ENCODE data around the gene DKKL1. TPM values are rescaled to one million over a fixed set of nuclear protein-coding genes. Genes with fewer than 3 reads are reported as not detected.

Gene DKKL1
- total and polyA plus RNA-seq, 5 donors from 2014 or later, result not detected

DNA sequence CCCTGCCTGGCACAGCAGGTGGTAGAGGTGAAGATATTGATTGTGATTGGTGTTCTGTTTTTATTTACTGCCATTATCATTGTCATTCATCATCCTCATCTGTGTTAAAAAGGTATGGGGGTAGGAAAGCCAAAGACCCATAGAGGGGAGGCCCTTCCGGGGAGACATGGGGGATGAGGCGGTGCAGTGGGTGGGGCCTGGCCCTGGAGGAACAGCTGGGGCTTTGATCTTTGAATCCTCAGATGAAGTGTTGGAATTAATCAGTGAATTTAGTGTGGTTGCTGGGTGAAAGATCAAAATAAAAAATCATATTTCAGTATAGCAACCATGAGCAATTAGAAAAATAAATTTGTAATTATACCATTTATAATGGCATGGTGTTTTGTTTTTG is 52.1 kb downstream of the DKKL1 start:
- Histone ChIP-seq H3K27me3 (ENCODE audit: control insufficient read depth, insufficient read depth, low read length) (peaks cover 14% of the 10 kb centered on the region), H3K36me3 (ENCODE audit: control insufficient read depth, insufficient read depth, low read length) (no peaks in the 10 kb centered on the region), H3K27ac (ENCODE audit: insufficient read depth, low read length, poor library complexity, severe bottlenecking) (no peak overlapping the region), H3K9me3 (ENCODE audit: control insufficient read depth in 2 of 2, low read length in 2 of 2) (no peaks in the 10 kb centered on the region), H3K4me1 (ENCODE audit: control insufficient read depth, insufficient read depth, low read length, poor library complexity, severe bottlenecking) (peaks cover 14% of the 10 kb centered on the region), H3K4me3 (ENCODE audit: low read depth, low read length) (no peak overlapping the region)
- Mint-ChIP-seq H3K4me1 (peaks cover 0 to 27% (median 11%) of the 10 kb centered on the region in 4 donors), H3K27ac (no peak overlapping the region), H3K27me3 (peaks cover 41% of the 10 kb centered on the region), H3K36me3 (no peaks in the 10 kb centered on the region), H3K9me3 (peaks cover 0 to 2% (median 0%) of the 10 kb centered on the region in 7 donors), H3K4me3 (peak overlapping the region in 1 of 4 donors; percentile 9)
- ATAC-seq (ENCODE audit: low read depth in 2 of 2), result no peak
- no peak for DNase-seq

DNA sequence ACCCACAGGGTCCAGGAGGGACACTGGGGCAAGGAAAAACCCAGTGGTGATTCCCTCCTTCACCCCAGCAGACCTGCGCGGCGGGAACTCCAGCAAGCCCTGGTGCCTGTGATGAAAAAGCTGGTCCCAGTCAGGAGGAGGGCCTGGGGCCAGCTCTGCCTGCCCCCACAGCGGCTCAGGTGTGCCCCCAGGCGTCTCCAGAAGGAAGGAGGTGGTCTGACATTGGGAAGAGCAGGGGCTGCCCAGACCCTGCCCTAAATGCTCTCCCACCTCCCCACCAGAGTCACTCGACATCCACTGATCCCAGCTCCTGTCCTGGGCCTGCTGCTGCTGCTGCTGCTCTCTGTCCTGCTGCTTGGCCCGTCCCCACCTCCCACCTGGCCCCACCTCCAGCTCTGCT is 53.4 kb downstream of the DKKL1 start:
- no peak overlapping the region for H3K4me3 ChIP-seq (ENCODE audit: low read depth, low read length)
- Mint-ChIP-seq H3K36me3 (no peaks in the 10 kb centered on the region), H3K27ac (no peak overlapping the region), H3K9me3 (peaks cover 0 to 5% (median 0%) of the 10 kb centered on the region in 7 donors), H3K27me3 (peaks cover 54% of the 10 kb centered on the region), H3K4me3 (no peak overlapping the region), H3K4me1 (peaks cover 0 to 26% (median 9%) of the 10 kb centered on the region in 4 donors)
- ATAC-seq (ENCODE audit: low read depth in 2 of 2) (no peak), DNase-seq (no peak)
- H3K27ac ChIP-seq (ENCODE audit: insufficient read depth, low read length, poor library complexity, severe bottlenecking), result no peak overlapping the region
- peaks cover 25% of the 10 kb centered on the region for H3K27me3 ChIP-seq (ENCODE audit: control insufficient read depth, insufficient read depth, low read length)
- H3K4me1 ChIP-seq (ENCODE audit: control insufficient read depth, insufficient read depth, low read length, poor library complexity, severe bottlenecking), result peaks cover 11% of the 10 kb centered on the region
- H3K36me3 ChIP-seq (ENCODE audit: control insufficient read depth, insufficient read depth, low read length), result no peaks in the 10 kb centered on the region
- no peaks in the 10 kb centered on the region for H3K9me3 ChIP-seq (ENCODE audit: control insufficient read depth in 2 of 2, low read length in 2 of 2)

GRCh38 chr19:49418511-49418910 is 54.8 kb downstream of the DKKL1 start:
- H3K9me3 ChIP-seq (ENCODE audit: control insufficient read depth in 2 of 2, low read length in 2 of 2), result no peaks in the 10 kb centered on the region
- H3K9me3 Mint-ChIP-seq, result peaks cover 0 to 5% (median 0%) of the 10 kb centered on the region in 7 donors
- H3K27ac Mint-ChIP-seq, result no peak overlapping the region
- ATAC-seq (ENCODE audit: low read depth in 2 of 2) (no peak), DNase-seq (no peak)
- peaks cover 5% of the 10 kb centered on the region for H3K36me3 Mint-ChIP-seq
- peaks cover 66% of the 10 kb centered on the region for H3K27me3 Mint-ChIP-seq
- peaks cover 22% of the 10 kb centered on the region for H3K4me1 ChIP-seq (ENCODE audit: control insufficient read depth, insufficient read depth, low read length, poor library complexity, severe bottlenecking)
- H3K4me3 Mint-ChIP-seq, result no peak overlapping the region
- H3K36me3 ChIP-seq (ENCODE audit: control insufficient read depth, insufficient read depth, low read length), result no peaks in the 10 kb centered on the region
- no peak overlapping the region for H3K4me3 ChIP-seq (ENCODE audit: low read depth, low read length)
- H3K27ac ChIP-seq (ENCODE audit: insufficient read depth, low read length, poor library complexity, severe bottlenecking), result no peak overlapping the region
- H3K27me3 ChIP-seq (ENCODE audit: control insufficient read depth, insufficient read depth, low read length), result peaks cover 29% of the 10 kb centered on the region
- H3K4me1 Mint-ChIP-seq, result peaks cover 1 to 34% (median 16%) of the 10 kb centered on the region in 4 donors

DNA sequence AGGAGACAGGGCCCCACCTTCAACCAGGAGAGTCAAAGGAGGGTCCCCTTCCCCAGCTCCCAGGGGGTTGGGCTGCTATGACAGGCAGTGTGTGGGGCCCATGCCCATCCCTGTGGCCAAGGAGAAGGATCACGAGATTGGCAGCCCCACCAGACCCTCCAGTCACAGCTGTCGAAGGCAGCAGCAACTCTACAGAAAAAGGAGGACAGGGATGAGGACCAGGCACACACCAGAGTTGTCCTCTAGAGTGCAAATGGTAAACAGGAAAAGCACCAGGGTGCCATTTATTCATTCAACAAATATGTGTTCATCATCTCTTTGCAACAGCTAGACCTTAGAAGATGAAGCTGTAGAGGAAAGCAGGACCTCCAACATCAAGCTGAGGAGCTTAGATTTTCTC is 55.5 kb downstream of the DKKL1 start:
- no peak for DNase-seq
- Mint-ChIP-seq H3K36me3 (peaks cover 5% of the 10 kb centered on the region), H3K27me3 (peaks cover 72% of the 10 kb centered on the region), H3K27ac (no peak overlapping the region), H3K4me3 (peak overlapping the region in 2 of 4 donors; percentile 2 to 20), H3K4me1 (peaks cover 5 to 40% (median 22%) of the 10 kb centered on the region in 4 donors), H3K9me3 (peaks cover 0 to 7% (median 0%) of the 10 kb centered on the region in 7 donors)
- Histone ChIP-seq H3K27ac (ENCODE audit: insufficient read depth, low read length, poor library complexity, severe bottlenecking) (no peak overlapping the region), H3K27me3 (ENCODE audit: control insufficient read depth, insufficient read depth, low read length) (peaks cover 34% of the 10 kb centered on the region), H3K4me3 (ENCODE audit: low read depth, low read length) (no peak overlapping the region), H3K9me3 (ENCODE audit: control insufficient read depth in 2 of 2, low read length in 2 of 2) (no peaks in the 10 kb centered on the region), H3K4me1 (ENCODE audit: control insufficient read depth, insufficient read depth, low read length, poor library complexity, severe bottlenecking) (peaks cover 29% of the 10 kb centered on the region), H3K36me3 (ENCODE audit: control insufficient read depth, insufficient read depth, low read length) (no peaks in the 10 kb centered on the region)
- no peak for ATAC-seq (ENCODE audit: low read depth in 2 of 2)

DNA sequence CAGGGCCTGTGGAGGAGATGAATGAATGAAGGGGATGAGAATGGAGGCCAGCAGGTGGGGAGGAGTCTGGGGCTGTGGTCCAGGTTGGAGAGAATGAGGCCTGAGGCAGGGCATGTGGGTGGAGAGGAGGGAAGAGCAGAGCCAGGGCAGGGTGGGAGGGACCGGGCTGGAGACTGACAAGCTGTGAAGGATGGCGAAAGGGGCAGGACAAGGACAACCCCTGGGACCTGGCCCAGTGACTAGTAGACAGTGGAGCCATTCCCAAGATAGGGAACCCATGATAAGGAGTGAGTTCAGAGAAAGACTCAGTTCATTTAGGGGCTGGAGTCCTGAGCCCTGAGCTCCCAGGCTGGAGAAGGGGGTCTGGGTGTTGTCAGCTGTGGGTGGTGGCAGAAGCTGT is 56.5 kb downstream of the DKKL1 start:
- Histone ChIP-seq H3K4me3 (ENCODE audit: low read depth, low read length) (no peak overlapping the region), H3K4me1 (ENCODE audit: control insufficient read depth, insufficient read depth, low read length, poor library complexity, severe bottlenecking) (peaks cover 32% of the 10 kb centered on the region), H3K27me3 (ENCODE audit: control insufficient read depth, insufficient read depth, low read length) (peaks cover 39% of the 10 kb centered on the region), H3K36me3 (ENCODE audit: control insufficient read depth, insufficient read depth, low read length) (no peaks in the 10 kb centered on the region), H3K9me3 (ENCODE audit: control insufficient read depth in 2 of 2, low read length in 2 of 2) (no peaks in the 10 kb centered on the region), H3K27ac (ENCODE audit: insufficient read depth, low read length, poor library complexity, severe bottlenecking) (no peak overlapping the region)
- peaks cover 83% of the 10 kb centered on the region for H3K27me3 Mint-ChIP-seq
- peaks cover 5 to 50% (median 22%) of the 10 kb centered on the region in 4 donors for H3K4me1 Mint-ChIP-seq
- no peak overlapping the region for H3K27ac Mint-ChIP-seq
- peaks cover 0 to 7% (median 0%) of the 10 kb centered on the region in 7 donors for H3K9me3 Mint-ChIP-seq
- peak overlapping the region in 3 of 4 donors; percentile 19 to 34 (median 19) for H3K4me3 Mint-ChIP-seq
- H3K36me3 Mint-ChIP-seq, result peaks cover 5% of the 10 kb centered on the region
- DNase-seq (no peak), ATAC-seq (ENCODE audit: low read depth in 2 of 2) (no peak)

DNA sequence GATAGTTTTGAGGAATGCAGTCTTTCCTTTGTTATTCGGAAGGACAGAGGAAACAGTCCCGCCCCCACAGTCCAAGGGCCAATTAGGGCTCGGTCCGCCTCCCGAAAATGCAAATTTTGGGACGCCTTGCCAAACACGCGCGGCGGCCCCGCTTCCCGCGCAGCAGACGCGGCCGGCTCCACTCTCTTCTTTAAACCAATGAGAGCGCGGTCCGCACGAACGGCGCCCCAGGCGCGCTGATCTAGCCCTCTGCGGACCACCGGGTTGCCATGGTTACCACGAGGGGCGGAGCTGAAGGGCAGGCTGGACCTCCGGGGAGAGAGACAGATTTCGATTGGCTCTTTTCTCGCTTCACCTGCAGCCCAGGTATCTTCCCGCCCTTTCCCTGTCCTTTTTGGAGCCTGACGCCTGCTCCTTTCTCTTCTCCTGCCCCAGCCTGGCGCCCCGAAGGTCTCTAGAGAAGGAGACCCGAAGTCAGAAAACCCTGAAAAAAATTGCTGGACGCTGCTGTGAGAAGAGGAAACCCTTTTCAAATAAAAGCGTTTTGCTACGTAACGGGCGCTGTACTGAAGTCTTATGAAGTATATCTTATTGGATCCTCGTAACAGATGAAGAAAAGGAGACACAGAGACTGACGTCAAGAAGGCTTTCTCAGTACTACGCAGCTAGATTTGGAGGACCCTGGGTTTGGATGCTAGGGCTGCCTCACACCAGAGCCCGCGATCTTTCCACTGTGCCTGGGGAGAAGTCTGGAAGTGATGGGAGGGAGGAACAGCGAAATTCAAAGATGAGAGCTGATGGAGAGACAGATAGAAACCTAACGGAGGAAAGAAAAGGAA is 57.6 kb downstream of the DKKL1 start:
- H3K27ac Mint-ChIP-seq, result peak overlapping the region in 1 of 3 donors; percentile 89
- Histone ChIP-seq H3K4me3 (ENCODE audit: low read depth, low read length) (peak overlapping the region; percentile 13), H3K27me3 (ENCODE audit: control insufficient read depth, insufficient read depth, low read length) (peaks cover 47% of the 10 kb centered on the region), H3K36me3 (ENCODE audit: control insufficient read depth, insufficient read depth, low read length) (no peaks in the 10 kb centered on the region), H3K27ac (ENCODE audit: insufficient read depth, low read length, poor library complexity, severe bottlenecking) (no peak overlapping the region), H3K4me1 (ENCODE audit: control insufficient read depth, insufficient read depth, low read length, poor library complexity, severe bottlenecking) (peaks cover 34% of the 10 kb centered on the region), H3K9me3 (ENCODE audit: control insufficient read depth in 2 of 2, low read length in 2 of 2) (no peaks in the 10 kb centered on the region)
- H3K4me1 Mint-ChIP-seq, result peaks cover 5 to 56% (median 22%) of the 10 kb centered on the region in 4 donors
- H3K27me3 Mint-ChIP-seq, result peaks cover 85% of the 10 kb centered on the region
- DNase-seq, result peak in 1 of 3 donors; percentile 61
- ATAC-seq (ENCODE audit: low read depth in 2 of 2), result no peak
- H3K9me3 Mint-ChIP-seq, result peaks cover 0 to 6% (median 0%) of the 10 kb centered on the region in 7 donors
- peak overlapping the region in 3 of 4 donors; percentile 19 to 88 (median 36) for H3K4me3 Mint-ChIP-seq
- H3K36me3 Mint-ChIP-seq, result peaks cover 5% of the 10 kb centered on the region

DNA sequence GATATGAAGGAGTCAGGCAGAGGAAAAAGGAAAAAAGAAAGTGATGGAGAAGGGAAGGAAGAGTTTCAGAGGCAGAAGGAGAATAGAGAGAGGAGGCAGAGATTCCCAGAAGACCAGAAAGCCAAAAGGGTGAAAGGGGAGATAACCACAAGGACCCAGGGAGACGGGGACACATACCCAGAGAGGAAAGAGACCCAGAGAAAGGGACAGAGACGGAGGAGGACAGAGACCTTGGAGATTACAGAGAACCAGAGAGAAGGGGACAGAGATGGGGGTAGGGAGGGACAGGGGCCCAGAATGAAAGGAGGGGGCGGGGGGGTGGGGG is 58.2 kb downstream of the DKKL1 start:
- Histone ChIP-seq H3K4me1 (ENCODE audit: control insufficient read depth, insufficient read depth, low read length, poor library complexity, severe bottlenecking) (peaks cover 36% of the 10 kb centered on the region), H3K36me3 (ENCODE audit: control insufficient read depth, insufficient read depth, low read length) (no peaks in the 10 kb centered on the region), H3K27me3 (ENCODE audit: control insufficient read depth, insufficient read depth, low read length) (peaks cover 53% of the 10 kb centered on the region), H3K4me3 (ENCODE audit: low read depth, low read length) (no peak overlapping the region), H3K9me3 (ENCODE audit: control insufficient read depth in 2 of 2, low read length in 2 of 2) (no peaks in the 10 kb centered on the region), H3K27ac (ENCODE audit: insufficient read depth, low read length, poor library complexity, severe bottlenecking) (no peak overlapping the region)
- ATAC-seq (ENCODE audit: low read depth in 2 of 2) (no peak), DNase-seq (no peak)
- H3K27ac Mint-ChIP-seq, result no peak overlapping the region
- peaks cover 0 to 11% (median 0%) of the 10 kb centered on the region in 7 donors for H3K9me3 Mint-ChIP-seq
- peaks cover 5% of the 10 kb centered on the region for H3K36me3 Mint-ChIP-seq
- H3K4me1 Mint-ChIP-seq, result peaks cover 5 to 62% (median 27%) of the 10 kb centered on the region in 4 donors
- H3K4me3 Mint-ChIP-seq, result peak overlapping the region in 3 of 4 donors; percentile 19 to 88 (median 30)
- H3K27me3 Mint-ChIP-seq, result peaks cover 90% of the 10 kb centered on the region
